SH-SY5Y (cell line): Measurements from ENCODE around the gene TBCE.

ENCODE experiments used
- GATA2 ChIP-seq: IDR thresholded peaks from 2 replicates; pipeline ENCODE4 v1.6.1; 2011; ENCODE audit warnings: mild to moderate bottlenecking, low read depth, low read length
- GATA3 ChIP-seq: IDR thresholded peaks from 2 replicates; pipeline ENCODE4 v1.6.1; 2011; ENCODE audit warnings: low read depth, mild to moderate bottlenecking, low read length, moderate library complexity

DNA sequence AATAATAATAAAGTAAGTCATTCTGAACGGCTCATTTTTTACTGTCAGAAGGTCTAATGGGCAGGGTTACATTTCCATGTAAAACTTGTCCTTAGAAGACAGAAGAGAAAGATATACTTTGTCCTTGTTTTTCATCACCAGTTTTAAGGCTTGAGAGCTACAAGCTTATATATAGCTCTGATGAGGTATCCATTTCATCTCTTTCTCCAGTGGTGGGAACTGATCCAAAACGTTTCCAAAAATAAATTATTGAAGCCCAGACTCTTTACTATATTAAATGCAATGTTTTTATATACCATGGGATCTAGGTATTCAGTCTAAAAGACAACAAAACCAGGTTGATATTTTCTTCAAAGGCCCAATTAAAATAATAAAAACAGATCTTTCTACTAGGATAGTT, 128.3 kb downstream of the TBCE start:
- no peak for TF ChIP-seq GATA2
- TF ChIP-seq GATA3, result no peak
